ENCODE measurements around the gene CRIP3.
"Not testable (repeated sequence)": the region's sequence is repeated elsewhere in the genome, so short reads cannot be mapped to it uniquely, and the experiment has no call there.

Gene CRIP3

GRCh38 chr6:43304882-43305281 is 3.7 kb downstream of the CRIP3 start:
- no peak for DNase-seq

- DNase-seq, result no peak
Observed at GRCh38 chr6:43304361-43304760, 4.3 kb downstream of the CRIP3 start.

- no peak for DNase-seq
Observed at GRCh38 chr6:43303751-43304331, 4.8 kb downstream of the CRIP3 start.

DNA sequence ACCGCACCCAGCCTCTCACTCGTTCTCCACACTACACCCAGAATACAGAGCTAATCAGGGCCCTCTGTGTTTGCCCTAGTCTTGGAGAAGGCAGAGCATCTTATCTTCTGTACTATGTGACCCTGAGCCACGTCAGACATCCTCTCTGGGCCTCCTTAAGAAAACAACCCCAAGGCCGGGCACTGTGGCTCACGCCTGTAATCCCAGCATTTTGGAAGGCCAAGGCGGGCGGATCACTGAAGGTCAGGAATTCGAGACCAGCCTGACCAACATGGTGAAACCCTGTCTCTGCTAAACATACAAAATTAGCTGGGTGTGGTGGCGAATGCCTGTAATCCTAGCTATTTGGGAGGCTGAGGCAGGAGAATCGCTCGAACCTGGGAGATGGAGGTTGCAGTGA is 5.6 kb downstream of the CRIP3 start:
- not testable (repeated sequence) for DNase-seq

- DNase-seq, result no peak
Observed at GRCh38 chr6:43302126-43302525, 6.5 kb downstream of the CRIP3 start.

- no peak for DNase-seq
Observed at GRCh38 chr6:43301081-43301870, 7.3 kb downstream of the CRIP3 start.

- no peak for DNase-seq
Observed at GRCh38 chr6:43299338-43300293, 9.0 kb downstream of the CRIP3 start.

GRCh38 chr6:43298565-43299337 is 9.9 kb downstream of the CRIP3 start:
- no peak for DNase-seq

GRCh38 chr6:43297644-43298564 is 10.7 kb downstream of the CRIP3 start, which contains the start of gene SLC22A7:
TSS of gene SLC22A7 (plus strand) at chr6:43298260. CDS start at chr6:43298359, 99 bp downstream.
- DNase-seq, result no peak

- no peak for DNase-seq
Observed at GRCh38 chr6:43296780-43297497, 11.7 kb downstream of the CRIP3 start.

GRCh38 chr6:43295456-43295855 is 13.2 kb downstream of the CRIP3 start:
- DNase-seq, result no peak

DNA sequence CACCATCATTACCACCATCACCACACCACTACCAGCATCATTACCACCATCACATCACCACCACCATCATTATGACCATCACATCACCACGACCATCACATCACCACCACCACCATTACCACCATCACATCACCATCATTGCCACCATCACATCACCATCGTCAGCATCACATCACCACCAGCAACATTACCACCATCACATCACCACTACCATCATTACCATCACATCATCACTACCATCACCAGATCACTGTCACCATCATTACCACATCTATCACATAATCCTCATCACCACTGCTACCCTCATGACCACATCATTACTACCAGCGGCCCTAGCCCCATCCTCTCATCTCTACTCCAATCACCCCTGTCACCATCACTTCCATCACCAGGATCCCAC is 14.1 kb downstream of the CRIP3 start:
- no peak for DNase-seq

DNA sequence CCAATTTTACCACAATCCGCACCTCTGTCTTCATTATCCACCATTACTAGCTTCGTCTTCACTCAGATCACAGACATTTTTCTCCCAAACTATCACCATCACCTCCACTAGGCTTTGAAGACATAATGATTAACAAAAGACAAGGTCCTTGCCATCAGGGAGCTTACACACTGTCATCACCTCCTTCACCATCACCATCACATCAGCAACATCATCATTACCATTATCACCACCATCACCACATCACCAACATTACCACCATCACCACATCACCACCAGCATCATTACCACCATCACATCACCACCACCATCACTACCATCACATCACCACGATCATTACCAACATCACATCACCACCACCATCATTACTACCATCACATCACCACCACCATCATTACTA is 14.9 kb downstream of the CRIP3 start:
- no peak for DNase-seq

- DNase-seq, result no peak
Observed at GRCh38 chr6:43292763-43293318, 15.8 kb downstream of the CRIP3 start.

GRCh38 chr6:43292341-43292740 is 16.3 kb downstream of the CRIP3 start:
- no peak for DNase-seq

DNA sequence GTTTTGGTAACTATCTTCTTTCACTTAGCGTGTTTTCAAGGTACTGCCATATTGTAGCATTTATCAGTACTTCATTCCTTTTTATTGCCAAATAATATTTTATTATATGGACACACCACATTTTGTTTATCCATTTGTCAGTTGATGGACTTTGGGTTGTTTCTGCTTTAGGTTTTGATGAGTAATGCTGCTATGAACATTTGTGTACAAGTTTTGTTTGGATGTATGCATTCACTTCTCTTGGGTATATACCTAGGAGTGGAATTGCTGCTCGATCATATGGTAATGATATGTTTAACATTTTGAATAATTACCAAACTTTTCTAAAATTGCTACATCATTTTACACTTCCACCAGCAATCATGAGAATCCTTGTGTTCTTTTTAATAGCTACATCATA is 16.9 kb downstream of the CRIP3 start:
- no peak for DNase-seq

DNA sequence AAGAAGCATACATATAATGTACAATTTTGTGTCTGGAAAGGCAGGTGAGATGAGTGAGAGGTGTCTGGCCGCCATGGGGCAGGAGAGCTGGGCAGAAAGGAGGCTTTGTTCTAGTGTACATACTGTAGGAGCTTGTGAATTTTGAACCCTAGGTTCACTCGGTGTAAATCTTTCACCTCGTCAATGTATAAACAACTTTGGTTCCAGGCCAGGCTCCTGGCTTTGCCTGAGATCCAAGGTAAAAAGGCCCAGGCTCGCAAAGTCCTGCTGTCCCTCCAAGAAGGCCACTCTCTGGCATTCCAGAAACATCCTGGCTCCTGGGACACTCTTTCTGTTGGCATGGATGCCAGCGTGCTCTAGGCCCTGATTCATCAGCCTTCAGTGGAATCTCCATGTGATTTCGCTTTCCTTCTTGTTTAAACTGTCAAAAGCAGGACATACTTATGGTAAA is 17.7 kb downstream of the CRIP3 start:
- DNase-seq, result no peak

- no peak for DNase-seq
Observed at GRCh38 chr6:43290339-43290904, 18.2 kb downstream of the CRIP3 start.

DNA sequence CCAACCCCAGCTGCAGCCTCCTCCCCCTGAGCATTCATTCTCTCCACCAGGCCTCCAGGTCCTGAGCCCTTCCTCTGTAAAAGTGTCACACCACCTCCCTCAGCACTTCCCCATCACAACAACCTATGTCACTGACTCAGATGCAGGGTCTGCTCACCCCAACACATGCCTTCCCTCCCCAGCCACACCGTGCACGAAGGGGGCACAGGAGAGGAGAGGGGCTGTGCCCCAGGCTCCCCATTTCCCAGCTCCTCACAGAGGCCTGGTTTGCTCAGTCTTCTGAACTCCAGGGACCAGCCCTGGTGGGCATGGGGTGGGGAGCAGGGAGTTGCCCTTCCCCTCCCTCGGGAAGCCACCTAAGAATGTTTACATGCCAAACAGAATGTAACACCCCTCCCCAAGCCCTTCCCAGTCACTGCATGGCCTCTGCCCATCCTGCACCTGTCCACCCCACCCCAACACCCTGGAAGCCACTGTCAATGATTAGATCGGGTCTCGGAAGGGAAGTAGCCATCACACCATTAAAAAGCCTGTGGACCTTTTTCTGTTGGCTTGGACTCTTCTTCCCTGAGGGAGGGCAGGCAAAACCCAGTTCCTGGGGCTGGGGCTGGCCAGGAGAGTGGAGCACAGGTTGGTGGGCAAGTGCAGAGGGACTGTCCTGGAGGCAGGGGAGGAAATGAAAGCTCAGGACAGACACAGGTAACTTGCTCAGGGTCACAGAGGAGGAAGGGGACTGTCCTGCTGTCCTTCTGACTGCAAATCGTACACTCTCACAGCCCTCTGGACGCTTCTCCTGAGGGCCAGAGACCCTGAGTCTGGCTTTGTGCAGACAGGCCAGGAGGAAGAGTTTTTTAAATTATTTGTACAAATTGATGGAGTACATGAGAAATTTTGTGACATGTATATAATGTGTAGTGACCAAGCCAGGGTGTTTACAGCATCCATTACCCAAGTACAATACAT is 20.6 kb downstream of the CRIP3 start:
- DNase-seq, result no peak

Measured in NCI-H1694 treated with DMSO at 0.1 percent for 48 hours (cell line).